Measurements from ENCODE around the gene ACKR3.

The ACKR3 gene

GRCh38 chr2:236550290-236550689 lies 19.3 kb upstream of the ACKR3 start:
- DNase-seq: no peak

- no peak for DNase-seq
Observed at GRCh38 chr2:236550701-236551465, 18.7 kb upstream of the ACKR3 start.

GRCh38 chr2:236551471-236552211 lies 18.0 kb upstream of the ACKR3 start:
- DNase-seq: no peak

GRCh38 chr2:236552212-236552542 lies 17.4 kb upstream of the ACKR3 start:
- DNase-seq: no peak

- no peak for DNase-seq
Observed at GRCh38 chr2:236552581-236553363, 16.9 kb upstream of the ACKR3 start.

- DNase-seq: no peak
Observed at GRCh38 chr2:236553522-236553921, 16.1 kb upstream of the ACKR3 start.

- no peak for DNase-seq
Observed at GRCh38 chr2:236554629-236555282, 14.9 kb upstream of the ACKR3 start.

- no peak for DNase-seq
Observed at GRCh38 chr2:236555481-236555880, 14.1 kb upstream of the ACKR3 start.

GRCh38 chr2:236557306-236558030 lies 12.2 kb upstream of the ACKR3 start:
- no peak for DNase-seq

GRCh38 chr2:236558036-236558435 lies 11.6 kb upstream of the ACKR3 start:
- DNase-seq: no peak

GRCh38 chr2:236558993-236559978 lies 10.3 kb upstream of the ACKR3 start:
- no peak for DNase-seq

- no peak for DNase-seq
Observed at GRCh38 chr2:236561874-236562273, 7.8 kb upstream of the ACKR3 start.

- no peak for DNase-seq
Observed at GRCh38 chr2:236562434-236562833, 7.2 kb upstream of the ACKR3 start.

- DNase-seq: no peak
Observed at GRCh38 chr2:236563953-236564352, 5.7 kb upstream of the ACKR3 start.

- no peak for DNase-seq
Observed at GRCh38 chr2:236565212-236565611, 4.4 kb upstream of the ACKR3 start.

- no peak for DNase-seq
Observed at GRCh38 chr2:236565879-236566402, 3.7 kb upstream of the ACKR3 start.

- no peak for DNase-seq
Observed at GRCh38 chr2:236566596-236566995, 3.0 kb upstream of the ACKR3 start.

- no peak for DNase-seq
Observed at GRCh38 chr2:236568068-236568921, 1.3 kb upstream of the ACKR3 start.

GRCh38 chr2:236568922-236569572 lies 578 bp upstream of the ACKR3 start:
- no peak for DNase-seq
